ENCODE data around the gene KCNK5. TPM values are rescaled to one million over a fixed set of nuclear protein-coding genes. Genes with fewer than 3 reads are reported as not detected.

The KCNK5 gene
- total RNA-seq, 1 donor from 2014 or later, result 0.26 TPM

DNA sequence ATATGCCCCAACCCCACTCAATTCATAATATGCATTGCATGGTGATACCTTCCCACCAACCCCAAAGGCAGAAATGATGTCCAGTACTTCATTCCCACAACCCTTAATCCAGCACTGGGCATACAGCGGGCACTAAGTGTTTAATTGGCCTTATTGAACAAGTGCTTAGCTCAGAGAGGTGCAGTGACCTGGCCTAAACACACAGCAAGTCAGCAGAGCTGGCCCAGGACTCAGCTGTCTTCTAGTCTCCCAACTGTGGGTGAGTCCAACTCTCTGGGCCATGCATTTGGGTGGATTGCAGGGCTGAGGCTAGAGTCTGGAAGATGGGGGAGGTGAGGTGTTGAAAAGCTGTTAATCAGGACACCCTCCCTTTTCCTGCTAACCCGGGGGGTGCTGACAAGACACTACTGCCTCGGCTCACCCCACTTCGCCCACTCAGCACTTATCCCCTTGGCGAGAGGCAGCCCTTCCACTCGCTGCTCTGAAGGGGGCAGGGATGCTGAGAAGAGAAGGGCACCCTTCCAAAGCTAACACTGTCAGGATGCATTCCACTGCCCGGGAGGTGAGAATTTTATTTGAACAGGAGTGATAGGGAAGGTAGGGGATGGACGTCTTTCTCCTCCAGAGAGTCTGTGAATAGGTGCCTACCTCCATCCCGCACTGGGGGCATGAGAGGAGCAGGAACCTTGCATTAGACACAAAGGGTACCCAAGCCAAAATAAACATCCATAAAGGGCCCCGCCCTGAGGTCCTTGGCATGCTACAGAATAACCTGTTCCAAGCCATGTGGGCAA, 14.2 kb downstream of the KCNK5 start:
- DNase-seq (ENCODE audit: low read depth) (no peak), FAIRE-seq (no peak)
- Histone ChIP-seq H3K4me3 (ENCODE audit: low read depth, low read length) (no peak overlapping the region), H3K27me3 (ENCODE audit: control insufficient read depth, insufficient read depth, low read length) (no peaks in the 10 kb centered on the region), H3K36me3 (ENCODE audit: control insufficient read depth, insufficient read depth, low read length) (no peaks in the 10 kb centered on the region)
- TF ChIP-seq, protein P1, sequence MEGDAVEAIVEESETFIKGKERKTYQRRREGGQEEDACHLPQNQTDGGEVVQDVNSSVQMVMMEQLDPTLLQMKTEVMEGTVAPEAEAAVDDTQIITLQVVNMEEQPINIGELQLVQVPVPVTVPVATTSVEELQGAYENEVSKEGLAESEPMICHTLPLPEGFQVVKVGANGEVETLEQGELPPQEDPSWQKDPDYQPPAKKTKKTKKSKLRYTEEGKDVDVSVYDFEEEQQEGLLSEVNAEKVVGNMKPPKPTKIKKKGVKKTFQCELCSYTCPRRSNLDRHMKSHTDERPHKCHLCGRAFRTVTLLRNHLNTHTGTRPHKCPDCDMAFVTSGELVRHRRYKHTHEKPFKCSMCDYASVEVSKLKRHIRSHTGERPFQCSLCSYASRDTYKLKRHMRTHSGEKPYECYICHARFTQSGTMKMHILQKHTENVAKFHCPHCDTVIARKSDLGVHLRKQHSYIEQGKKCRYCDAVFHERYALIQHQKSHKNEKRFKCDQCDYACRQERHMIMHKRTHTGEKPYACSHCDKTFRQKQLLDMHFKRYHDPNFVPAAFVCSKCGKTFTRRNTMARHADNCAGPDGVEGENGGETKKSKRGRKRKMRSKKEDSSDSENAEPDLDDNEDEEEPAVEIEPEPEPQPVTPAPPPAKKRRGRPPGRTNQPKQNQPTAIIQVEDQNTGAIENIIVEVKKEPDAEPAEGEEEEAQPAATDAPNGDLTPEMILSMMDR (IDR thresholded peaks at IDR 0.05; ENCODE audit: insufficient read depth, low read length, severe bottlenecking), result no peak

DNA sequence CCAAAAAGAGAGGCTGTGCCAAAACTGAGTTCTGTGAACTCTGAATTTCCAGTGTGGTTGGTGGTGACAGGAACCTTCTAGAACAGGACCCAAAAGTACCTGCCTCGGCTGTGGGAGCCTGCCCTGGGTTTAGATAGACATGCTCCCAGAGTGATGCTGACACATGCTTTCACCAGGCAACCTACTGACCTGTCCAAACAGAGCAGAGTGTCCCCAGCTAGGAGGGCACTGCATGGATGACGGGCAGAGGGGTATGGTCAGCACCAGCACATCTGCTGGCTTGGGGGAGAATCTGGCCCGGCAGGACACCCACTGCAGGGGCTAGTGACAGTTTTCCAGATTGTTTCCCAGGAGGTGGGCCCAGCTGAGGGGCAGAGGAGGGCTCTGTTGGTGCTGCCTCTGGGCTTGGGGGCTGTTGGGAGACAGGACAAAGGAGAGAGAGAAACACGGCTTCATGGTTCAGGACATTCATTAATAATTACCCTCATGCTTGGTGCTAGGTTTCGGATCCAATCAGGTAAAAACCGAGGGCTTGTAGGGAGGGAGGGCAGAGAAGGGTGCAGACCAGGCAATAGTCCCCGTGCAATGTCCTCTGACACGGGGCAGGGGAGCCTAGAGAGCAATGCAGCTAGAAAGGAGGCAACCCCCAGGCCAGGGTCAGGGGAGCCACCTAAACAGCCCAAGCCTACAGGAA, 15.0 kb downstream of the KCNK5 start:
- H3K36me3 ChIP-seq (ENCODE audit: control insufficient read depth, insufficient read depth, low read length), result no peaks in the 10 kb centered on the region
- no peaks in the 10 kb centered on the region for H3K27me3 ChIP-seq (ENCODE audit: control insufficient read depth, insufficient read depth, low read length)
- H3K4me3 ChIP-seq (ENCODE audit: low read depth, low read length), result no peak overlapping the region
- FAIRE-seq (no peak), DNase-seq (ENCODE audit: low read depth) (no peak)
- TF ChIP-seq, protein P1 (IDR thresholded peaks at IDR 0.05; ENCODE audit: insufficient read depth, low read length, severe bottlenecking), result no peak

DNA sequence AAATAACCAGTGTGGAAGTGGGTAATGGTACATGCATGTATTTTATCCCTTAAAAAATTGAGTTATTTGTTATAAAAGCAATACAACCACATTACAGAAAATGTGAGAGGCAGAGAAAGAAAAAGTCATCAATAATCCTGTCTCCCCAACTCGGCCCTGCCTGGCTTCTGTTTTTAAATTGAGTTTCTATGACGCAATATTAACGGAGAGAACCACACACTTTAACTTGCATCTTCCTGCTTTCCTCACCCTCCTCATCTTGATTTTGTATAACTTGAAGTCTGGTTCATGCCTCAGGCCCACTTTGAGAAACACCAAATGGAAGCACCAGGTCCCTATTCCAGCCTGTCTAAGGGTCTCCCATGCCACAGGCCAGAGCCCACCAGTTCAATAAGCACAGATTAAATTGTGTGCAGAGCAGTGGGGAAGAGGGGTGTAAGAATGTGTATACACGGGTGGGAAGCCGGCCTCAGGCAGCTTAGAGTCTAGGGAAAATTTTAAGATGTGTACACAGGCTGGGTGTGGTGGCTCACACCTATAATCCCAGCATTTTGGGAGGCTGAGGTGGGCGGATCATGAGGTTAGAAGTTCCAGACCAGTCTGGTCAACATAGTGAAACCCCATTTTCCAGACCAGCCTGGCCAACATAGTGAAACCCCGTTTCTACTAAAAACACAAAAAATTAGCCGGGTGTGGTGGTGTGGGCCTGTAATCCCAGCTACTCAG, 15.9 kb downstream of the KCNK5 start:
- DNase-seq (ENCODE audit: low read depth) (no peak), FAIRE-seq (no peak)
- Histone ChIP-seq H3K36me3 (ENCODE audit: control insufficient read depth, insufficient read depth, low read length) (no peaks in the 10 kb centered on the region), H3K27me3 (ENCODE audit: control insufficient read depth, insufficient read depth, low read length) (no peaks in the 10 kb centered on the region), H3K4me3 (ENCODE audit: low read depth, low read length) (no peak overlapping the region)
- TF ChIP-seq, protein P1 (IDR thresholded peaks at IDR 0.05; ENCODE audit: insufficient read depth, low read length, severe bottlenecking), result no peak

DNA sequence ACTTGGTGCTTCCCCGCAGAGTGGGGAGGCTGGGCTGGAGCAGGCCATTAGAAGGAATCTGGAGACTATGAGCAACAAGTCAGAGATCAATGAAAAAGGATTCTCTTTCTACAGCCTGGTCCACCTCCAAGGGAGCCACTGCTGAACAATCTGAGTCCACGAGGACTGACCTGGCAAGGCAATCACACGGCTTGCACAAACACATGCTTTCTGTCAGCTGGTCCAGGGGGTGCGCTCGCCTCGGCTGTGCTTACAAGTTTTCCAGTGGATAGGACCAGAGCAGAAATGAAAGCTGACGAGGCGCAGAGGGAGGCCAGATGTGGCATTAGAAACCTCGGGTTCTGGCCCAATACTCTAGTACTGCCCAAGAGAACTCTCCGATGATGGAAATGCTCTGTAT, 18.1 kb downstream of the KCNK5 start:
- no peaks in the 10 kb centered on the region for H3K36me3 ChIP-seq (ENCODE audit: control insufficient read depth, insufficient read depth, low read length)
- DNase-seq (ENCODE audit: low read depth) (no peak), FAIRE-seq (no peak)
- TF ChIP-seq, protein P1 (IDR thresholded peaks at IDR 0.05; ENCODE audit: insufficient read depth, low read length, severe bottlenecking), result no peak
- no peak overlapping the region for H3K4me3 ChIP-seq (ENCODE audit: low read depth, low read length)
- no peaks in the 10 kb centered on the region for H3K27me3 ChIP-seq (ENCODE audit: control insufficient read depth, insufficient read depth, low read length)

DNA sequence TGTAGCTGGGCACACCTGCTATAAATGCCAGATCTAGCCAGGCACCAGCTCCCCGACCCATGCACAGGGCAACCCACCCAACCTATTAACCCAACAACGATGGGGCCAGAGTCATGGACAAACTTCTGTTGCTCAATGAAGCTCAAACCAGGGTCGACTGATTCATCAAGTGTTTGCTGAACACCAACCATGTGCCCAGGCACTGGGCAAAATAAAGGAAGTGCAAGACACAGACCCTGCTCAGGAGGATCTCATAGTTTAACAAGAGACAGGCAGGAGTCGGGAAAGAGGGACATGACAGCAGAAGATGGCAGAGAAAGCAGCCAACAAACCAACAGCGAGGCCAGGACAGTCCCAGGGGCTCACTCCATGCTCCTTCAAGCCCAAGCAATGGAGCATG, 18.8 kb downstream of the KCNK5 start:
- FAIRE-seq, result no peak
- TF ChIP-seq, protein P1 (IDR thresholded peaks at IDR 0.05; ENCODE audit: insufficient read depth, low read length, severe bottlenecking), result no peak
- no peak for DNase-seq (ENCODE audit: low read depth)
- H3K4me3 ChIP-seq (ENCODE audit: low read depth, low read length), result no peak overlapping the region
- H3K36me3 ChIP-seq (ENCODE audit: control insufficient read depth, insufficient read depth, low read length), result no peaks in the 10 kb centered on the region
- H3K27me3 ChIP-seq (ENCODE audit: control insufficient read depth, insufficient read depth, low read length), result no peaks in the 10 kb centered on the region
